SK-N-SH treated with all-trans-retinoic acid at 6 μM for 48 hours (cell line): ENCODE results near the gene NR2E3.

Experiments used
- BACH2 ChIP-seq: fragments of 250-450 bp; sonication (Bioruptor Pico); IDR thresholded peaks from 2 replicates; pipeline ENCODE4 v1.9.0; 2021; ENCODE audit warnings: mild to moderate bottlenecking, borderline replicate concordance
- CSDC2 ChIP-seq: fragments of 250-450 bp; sonication (Bioruptor Pico); IDR thresholded peaks from 2 replicates; pipeline ENCODE4 v1.5.0; 2020; ENCODE audit warnings: mild to moderate bottlenecking, moderate library complexity
- ESRRG ChIP-seq: fragments of 250-450 bp; sonication (Bioruptor Pico); IDR thresholded peaks from 2 replicates; pipeline ENCODE4 v1.6.1; 2021; ENCODE audit warnings: mild to moderate bottlenecking
- OSR1 ChIP-seq: fragments of 250-450 bp; sonication (Bioruptor Pico); IDR thresholded peaks from 2 replicates; pipeline ENCODE4 v1.8.0; 2022; ENCODE audit warnings: moderate library complexity, mild to moderate bottlenecking, inconsistent platforms
- RARB ChIP-seq: fragments of 250-450 bp; sonication (Bioruptor Pico); IDR thresholded peaks from 2 replicates; pipeline ENCODE4 v1.8.0; 2021; ENCODE audit warnings: mild to moderate bottlenecking, moderate library complexity
- TOX ChIP-seq: fragments of 250-450 bp; sonication (Bioruptor Pico); IDR thresholded peaks from 2 replicates; pipeline ENCODE4 v1.8.0; 2021; ENCODE audit warnings: mild to moderate bottlenecking, moderate library complexity, borderline replicate concordance
- ZNF70 ChIP-seq: fragments of 450-650 bp; formaldehyde crosslinking; IDR thresholded peaks from 2 replicates; pipeline ENCODE4 v1.5.0; 2020; ENCODE audit warnings: mild to moderate bottlenecking, moderate library complexity
- TF ChIP-seq, protein P1 (sequence below): fragments of 250-450 bp; sonication (Bioruptor Pico); IDR thresholded peaks from 2 replicates; pipeline ENCODE4 v1.8.0; 2020; ENCODE audit warnings: mild to moderate bottlenecking, moderate library complexity, borderline replicate concordance

DNA sequence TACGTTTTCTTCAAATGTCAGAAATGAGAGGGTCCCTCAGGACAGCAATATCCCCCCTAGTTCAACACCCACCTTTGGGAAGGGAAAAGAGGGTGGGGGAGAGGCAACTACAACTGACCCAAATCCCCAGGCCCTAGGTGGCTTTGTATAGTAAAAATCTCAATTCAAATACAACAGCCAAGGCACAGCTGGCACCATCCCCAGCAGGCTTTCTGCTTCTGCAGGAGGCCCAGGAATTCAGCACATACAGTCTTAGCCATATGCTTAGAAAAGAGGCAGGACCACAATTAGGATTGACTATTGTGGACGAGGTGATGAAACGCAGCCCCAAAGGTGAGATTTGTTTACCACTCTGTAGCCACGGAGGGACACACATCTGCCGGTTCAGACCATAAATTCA is 15.8 kb downstream of the NR2E3 start:
- no peak for TF ChIP-seq RARB
- TF ChIP-seq, protein P1, sequence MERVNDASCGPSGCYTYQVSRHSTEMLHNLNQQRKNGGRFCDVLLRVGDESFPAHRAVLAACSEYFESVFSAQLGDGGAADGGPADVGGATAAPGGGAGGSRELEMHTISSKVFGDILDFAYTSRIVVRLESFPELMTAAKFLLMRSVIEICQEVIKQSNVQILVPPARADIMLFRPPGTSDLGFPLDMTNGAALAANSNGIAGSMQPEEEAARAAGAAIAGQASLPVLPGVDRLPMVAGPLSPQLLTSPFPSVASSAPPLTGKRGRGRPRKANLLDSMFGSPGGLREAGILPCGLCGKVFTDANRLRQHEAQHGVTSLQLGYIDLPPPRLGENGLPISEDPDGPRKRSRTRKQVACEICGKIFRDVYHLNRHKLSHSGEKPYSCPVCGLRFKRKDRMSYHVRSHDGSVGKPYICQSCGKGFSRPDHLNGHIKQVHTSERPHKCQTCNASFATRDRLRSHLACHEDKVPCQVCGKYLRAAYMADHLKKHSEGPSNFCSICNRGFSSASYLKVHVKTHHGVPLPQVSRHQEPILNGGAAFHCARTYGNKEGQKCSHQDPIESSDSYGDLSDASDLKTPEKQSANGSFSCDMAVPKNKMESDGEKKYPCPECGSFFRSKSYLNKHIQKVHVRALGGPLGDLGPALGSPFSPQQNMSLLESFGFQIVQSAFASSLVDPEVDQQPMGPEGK (CRISPR knock-in tag) = no peak
- TF ChIP-seq OSR1 (CRISPR knock-in tag) = no peak
- no peak for TF ChIP-seq BACH2 (CRISPR knock-in tag)
- no peak for TF ChIP-seq ESRRG (CRISPR knock-in tag)
- TF ChIP-seq ZNF70 (CRISPR knock-in tag) = no peak
- no peak for TF ChIP-seq TOX (CRISPR knock-in tag)
- TF ChIP-seq CSDC2 = no peak
